Activated gamma-delta T cell treated with anti-CD3 and anti-CD28 coated beads, Interleukin-2, amount 50 U/mL, for 16 hours (primary cell): ENCODE data around the gene FBXO31.
"Not testable (repeated sequence)": the region's sequence is repeated elsewhere in the genome, so short reads cannot be mapped to it uniquely, and the experiment has no call there.

Source experiments
- DNase-seq: peaks from one replicate; pipeline ENCODE4 v3.0.0-alpha.2; 2020; ENCODE audit warnings: low read depth

FBXO31 gene

DNA sequence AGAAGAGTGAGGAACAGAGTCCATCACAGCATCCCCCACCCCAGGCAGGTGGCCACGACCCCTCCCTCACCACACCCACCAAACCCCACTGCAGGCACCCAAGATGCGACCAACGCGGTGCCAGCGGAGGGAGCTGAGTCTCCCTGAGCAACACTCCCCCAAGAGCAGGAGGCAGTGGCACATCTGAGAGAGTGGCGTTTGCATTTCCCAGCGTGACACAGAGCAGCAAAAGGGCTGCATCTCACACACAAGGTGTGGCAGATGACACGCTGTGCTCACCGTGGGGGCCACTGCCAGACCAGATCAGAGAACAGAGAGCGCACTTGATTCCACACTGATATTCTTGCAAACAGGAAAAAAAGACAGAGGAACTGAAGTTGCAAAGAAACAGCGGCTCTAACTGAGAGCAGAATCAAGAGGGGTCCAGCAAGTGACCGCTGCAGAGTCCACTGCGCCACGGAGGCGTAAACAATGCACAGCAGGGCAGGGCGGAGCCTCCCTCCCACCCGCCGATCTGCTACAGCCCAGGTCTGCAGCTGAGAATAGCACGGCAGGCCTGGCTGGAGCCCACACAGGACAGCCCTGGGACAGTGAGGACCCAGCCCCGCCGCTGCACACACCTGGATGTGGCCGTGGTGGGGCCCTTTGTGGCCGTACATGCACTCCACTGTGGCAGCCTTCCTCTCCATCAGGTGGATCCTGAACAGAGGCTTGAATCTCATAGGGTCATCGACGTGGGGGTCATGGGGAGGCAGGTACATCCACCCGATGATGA lies 40.4 kb downstream of the FBXO31 start:
- no peak for DNase-seq

DNA sequence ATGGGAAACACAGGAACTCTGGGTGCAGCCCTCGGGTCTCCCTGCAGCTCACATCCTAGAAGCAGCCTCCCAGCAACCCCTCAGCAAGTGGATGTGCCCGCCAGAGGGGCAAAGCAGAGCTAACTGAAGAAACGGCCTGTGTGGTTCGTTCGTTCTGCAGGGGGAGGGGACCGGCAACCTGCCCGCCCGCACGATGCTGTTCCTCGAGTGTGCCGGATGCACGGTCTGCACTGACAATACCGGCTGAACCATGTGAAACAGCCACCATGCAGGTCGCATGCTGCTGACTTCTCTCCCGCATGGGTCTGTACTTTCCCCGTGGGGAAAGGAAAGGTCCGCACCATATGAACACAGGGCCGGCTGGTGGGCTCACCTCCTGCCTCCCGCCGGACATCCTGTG lies 41.1 kb downstream of the FBXO31 start:
- no peak for DNase-seq

DNA sequence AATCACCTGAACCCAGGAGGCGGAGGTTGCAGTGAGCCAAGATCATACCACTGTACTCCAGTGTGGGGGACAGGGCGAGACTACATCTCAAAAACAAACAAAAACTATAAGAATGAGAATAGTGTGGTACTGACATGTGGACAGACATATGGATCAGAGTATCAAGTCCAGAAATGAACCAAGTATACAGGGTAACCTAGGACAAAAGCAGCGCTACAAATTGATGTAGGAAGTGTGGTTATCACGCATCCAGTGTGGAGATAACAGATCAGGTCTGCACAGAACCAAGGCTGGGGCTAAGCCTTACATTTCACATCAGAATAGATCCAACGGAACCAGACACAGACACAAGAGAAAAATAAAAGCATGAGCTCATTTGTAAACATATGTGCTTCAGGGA lies 43.4 kb downstream of the FBXO31 start:
- DNase-seq: no peak

DNA sequence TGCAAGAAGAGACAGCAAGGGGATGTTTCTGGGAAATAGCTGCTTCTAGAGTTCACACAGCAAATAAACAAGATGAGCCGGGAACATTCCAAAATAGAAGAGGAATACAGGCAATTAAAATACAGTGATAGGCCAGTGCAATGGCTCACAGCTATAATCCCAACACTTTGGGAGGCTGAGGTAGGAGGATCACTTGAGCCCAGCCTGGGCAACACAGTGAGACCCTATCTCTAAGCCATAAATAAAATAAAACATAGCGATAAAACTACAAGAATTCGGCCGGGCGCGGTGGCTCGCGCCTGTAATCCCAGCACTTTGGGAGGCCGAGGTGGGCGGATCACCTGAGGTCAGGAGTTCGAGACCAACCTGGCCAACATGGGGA lies 43.9 kb downstream of the FBXO31 start:
- not testable (repeated sequence) for DNase-seq

DNA sequence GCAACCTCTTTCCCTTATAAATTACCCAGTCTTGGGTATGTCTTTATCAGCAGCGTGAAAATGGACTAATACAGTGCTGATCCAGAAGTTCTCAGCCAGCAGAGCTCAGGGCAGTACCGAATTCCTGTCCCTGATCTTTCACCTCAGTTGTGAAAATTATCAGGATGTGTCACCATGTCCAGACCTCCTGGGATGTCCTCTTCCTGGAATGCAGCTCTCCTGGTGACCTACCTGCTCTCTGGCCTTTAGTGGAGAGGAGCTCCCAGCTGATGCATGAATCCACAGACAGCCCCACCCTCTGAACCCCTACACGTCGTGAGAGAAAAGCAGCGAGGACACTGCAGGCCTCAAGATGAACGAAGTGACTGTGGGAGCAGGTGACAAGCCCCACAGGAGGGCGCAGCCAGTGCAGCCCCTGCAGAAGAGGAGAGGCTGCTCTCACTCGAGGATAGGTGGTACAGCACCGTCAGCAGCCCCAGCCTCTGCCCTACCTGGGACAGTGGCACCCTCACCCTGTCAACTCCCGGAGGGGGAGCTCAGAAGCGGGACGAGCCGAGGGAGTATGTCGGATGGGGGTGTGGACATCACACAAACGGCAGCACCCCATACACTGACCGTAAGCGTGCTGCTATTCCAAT lies 44.4 kb downstream of the FBXO31 start:
- DNase-seq: no peak

DNA sequence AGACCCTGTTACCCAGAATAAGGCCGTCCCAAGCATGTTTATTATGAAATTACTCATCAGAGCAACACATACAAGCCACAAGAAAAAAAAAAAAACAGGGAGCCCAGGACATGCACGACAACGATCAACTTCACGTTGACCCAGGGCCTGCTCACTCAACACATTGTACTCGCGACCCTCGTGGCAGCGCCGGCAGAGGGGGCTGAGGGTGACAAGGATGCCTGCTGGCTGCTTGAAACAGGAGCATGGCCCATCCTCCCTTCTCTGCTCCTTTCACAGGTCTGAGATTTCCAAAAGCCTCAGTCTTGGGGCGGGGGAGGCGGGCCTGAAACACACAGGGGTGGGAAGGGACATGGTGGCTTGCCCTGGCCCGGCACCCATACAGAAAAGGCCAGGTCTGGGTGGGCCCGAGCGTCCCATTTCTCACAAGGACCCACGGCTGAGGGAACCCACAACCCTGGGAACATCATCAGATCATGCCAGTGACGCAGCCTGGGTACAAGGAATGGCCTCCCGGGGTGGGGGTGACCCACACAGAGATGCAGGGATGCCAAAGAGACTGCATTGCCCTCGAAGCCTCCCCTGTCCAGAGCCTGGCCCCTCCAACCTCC lies 45.3 kb downstream of the FBXO31 start:
- DNase-seq: no peak

DNA sequence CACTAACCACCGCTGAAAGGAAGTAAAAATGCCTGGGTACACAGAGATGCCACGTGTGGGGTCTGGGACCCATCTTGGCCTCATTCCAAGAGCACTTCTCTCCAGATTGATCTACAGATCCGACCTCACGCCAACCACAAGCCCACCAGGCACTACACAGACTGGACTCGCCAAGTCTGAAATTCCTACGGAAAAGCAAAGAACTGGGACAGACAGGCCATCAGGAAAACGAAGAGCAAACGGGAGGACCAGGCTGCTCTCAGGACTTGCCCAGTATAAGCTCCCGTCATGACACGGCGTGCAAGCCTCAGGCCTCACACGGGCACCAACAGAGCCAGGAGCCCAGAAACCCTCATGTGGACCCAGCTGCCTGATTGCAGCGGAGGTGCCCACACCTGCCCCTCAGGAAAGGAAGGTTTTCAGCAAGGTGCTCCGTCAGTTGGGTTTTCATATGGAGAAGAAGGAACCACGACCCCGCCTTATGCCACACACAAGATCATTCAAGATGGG lies 46.3 kb downstream of the FBXO31 start:
- no peak for DNase-seq

DNA sequence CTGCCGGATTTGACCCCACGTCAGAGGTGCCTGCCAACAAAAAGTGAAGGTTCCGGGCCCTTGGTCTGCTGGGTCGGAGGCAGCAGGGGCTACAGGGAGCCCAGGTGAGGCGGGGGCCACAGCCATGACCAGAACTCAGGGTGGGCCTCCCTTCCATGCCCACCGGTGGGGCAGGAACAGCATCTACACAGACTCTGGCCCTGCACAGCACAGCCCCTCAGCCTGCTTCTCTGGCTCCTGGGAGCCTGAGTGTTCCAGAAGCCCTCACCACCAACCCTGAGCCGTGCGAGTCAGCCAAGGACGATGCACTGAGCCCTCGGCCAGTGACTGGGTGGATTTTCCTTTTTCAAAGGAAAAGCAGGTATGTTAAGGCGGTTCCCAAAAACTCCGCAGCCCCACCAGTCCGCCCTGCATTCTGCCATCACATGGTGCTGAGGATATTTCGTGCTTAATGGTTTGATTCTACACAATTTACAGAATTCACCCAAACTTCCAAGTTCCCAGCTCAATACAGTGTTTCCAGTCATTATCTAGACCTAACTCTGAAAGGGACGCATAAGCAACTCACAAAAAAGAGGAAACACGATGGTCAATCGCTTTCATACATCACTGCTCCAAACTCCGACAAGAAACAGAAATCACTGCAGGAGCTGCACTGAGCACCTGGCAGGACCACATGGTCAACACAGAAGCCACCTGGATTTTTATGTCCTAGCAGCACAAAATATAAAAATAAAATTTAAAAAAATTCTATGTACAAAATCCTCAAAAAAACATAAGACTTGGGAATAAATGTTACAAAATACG lies 46.9 kb downstream of the FBXO31 start:
- DNase-seq: no peak

DNA sequence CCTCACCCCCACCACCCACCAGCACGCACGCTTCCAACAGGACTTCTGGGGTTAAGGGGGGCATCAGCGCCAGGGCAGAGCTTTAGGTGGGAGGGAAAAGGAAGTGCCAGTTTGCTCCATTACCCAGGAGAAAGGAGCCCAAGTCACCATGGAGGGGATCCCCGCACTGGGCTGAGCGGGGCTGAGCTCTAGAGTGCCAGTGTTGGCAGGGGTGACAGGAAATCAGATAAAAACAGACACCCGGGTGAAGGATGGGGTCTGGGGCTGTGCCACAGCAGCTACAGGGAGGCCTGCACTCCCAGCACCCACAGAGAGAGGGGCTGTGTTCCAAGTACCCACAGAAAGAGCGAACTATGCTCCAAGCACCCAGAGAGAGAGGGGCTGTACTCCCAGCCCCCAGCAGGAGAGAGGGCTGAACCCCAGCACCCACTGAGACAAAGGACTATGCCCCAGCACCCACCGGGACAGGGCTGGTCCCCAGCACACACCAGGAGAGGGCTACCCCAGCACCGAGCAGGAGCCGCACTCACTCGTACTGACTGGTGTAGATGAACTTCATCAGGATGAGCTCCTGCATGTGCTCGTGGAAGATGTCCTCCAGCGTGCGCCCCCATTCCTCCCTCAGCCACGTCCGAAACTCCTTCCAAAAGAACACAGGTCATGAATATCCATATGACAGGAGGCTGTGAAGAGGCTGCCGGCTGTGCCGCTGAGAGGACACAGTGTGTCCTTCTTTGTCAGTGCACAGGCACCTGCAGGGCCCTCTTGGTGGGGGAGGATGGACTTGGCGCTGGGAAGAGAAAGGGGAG lies 47.7 kb downstream of the FBXO31 start:
- no peak for DNase-seq

DNA sequence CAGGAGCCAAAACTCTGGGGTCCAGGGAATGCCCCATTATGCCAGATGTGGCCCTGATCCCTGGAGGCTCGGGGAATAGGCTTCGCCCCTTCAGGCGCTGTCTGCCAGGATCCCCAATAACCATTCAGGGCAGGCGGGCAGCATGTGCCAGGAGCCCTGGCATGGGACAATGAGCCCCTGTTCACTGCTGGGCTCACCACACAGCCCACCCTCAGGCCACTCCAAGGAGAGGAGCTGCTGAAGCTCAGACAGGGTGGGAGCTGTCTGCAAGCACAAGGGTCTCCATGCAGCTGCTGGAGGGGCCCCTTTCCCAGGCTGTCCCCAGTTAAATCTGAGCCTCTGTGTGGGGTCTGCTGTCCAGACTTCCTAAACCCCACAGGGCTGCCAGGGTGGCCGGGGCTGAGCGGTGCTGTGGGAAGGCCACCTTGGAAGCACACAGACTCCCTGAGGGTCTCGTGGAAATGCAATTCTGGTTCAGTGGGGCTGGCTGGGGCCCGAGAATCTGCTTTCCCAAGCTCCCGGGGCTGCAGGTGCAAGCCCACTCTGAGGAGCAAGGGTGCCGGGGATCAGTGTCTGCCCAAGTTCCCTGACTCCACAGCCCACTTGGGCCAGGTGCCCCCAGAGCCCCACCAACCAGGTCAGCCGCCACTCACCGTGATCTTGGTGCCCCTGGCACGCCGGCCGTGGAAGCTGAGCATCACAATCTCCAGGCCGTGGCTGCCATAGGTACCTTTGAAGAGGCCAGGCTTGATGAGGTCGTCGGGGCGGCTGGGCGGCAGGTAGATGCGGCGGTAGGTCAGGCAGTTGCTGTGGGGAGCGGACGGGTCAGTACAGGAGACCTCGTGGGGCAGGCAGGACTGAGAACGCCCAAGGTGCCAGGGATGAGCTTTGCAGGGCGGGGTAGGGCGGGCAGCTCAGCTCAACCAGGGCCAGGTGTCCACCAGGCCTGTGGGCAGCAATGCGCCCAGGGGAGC lies 48.6 kb downstream of the FBXO31 start:
- DNase-seq: no peak

DNA sequence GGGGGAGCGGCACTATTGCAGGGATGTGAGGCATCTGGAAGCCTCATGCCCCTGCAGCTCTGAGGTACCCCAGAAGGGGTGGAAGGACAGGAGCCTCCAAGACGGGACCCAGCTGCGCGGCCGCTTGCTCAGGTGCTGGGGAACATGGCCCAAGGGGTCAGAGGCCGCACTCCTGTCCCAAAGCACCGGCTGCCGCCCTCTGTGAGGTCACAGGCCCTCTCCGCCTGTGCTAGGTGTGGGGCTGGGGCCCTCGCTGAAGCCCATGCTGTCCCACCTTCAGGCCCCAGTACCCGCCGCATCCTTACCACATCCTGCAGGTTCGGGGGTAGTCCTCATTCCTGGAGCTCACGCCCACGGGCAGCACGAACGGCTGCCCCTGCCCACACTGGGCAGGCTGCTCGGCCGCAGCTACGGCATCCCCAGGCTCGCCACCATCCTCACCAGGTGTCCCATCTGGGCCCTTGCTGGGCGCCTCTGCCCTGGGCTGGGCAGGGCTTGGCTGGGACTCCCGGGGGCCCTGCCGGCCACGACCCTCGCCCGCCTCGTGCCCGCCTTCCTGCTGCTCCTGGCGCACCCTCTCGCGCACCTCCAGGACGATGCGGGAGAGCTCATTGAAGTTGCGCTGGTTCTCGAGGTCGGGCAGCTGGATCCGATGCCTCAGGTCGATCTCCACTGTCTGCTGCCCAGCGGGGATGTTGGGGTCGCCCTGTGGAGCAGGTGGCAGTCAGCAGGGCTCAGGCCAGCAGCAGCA lies 49.8 kb downstream of the FBXO31 start:
- DNase-seq: no peak

DNA sequence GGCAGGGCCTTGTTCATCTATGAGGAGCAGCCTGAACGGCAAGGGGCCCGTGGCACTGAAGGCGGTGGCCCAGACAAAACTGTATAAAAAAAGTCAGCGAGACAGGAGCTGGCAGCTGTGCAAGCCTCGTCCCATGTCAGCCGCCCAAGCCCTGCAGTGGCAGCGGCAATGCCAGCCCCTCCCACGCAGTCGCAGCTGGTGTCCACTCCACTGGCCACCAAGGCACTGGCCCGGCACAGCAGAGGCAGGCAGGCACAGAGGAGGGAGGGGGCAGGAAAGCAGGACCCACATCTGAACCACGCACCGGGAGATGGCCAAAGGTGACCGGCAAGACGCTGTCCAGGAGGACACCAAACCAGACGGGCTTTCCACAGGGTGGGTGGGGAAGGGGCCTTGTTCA lies 50.5 kb downstream of the FBXO31 start:
- DNase-seq: no peak

DNA sequence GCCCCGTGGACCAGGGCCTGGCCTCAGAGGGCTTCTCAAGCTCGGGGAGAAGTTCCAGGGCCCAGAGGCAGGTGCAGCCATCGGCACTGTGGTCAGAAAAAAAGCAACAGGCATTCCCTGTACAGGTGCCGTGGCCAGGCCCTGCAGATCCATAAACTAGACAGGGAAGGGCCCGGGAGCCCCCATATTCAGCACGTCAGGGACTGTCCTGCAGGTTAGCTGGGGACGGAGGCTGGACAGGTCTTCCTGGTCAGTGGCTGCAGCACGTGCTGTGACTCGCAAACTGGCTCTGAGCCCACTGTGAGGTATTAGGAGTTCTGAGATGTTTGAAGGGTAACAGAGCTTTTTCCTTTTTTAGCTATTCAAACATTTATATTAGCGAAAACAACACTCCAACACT lies 51.4 kb downstream of the FBXO31 start:
- DNase-seq: no peak

DNA sequence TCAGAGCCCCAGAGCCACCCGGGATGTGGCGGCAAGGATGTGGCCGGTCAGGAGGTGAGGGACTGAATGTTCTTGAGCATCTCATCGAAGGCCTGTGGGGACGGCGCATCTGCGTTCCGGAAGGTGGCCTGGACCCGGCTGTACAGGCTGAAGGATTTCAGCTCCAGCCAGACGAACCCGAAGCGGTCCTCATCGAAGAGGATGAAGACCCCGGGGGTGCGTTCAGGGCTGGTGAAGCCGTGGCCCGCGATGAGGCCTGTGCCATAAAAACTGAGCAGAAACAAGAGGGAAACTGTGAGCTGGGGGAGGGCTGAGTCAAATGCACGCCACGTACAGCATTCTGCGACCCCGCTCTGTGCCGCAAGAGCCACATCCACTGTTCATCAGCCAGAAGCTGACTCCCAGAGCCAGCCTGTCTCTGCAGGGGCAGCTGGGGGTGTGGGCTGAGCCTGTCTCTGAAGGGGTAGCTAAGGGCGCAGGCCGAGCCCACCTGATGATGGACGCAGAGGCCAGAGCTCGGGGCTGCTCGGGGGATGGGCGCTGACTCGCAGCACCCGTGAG lies 52.3 kb downstream of the FBXO31 start:
- DNase-seq: no peak

DNA sequence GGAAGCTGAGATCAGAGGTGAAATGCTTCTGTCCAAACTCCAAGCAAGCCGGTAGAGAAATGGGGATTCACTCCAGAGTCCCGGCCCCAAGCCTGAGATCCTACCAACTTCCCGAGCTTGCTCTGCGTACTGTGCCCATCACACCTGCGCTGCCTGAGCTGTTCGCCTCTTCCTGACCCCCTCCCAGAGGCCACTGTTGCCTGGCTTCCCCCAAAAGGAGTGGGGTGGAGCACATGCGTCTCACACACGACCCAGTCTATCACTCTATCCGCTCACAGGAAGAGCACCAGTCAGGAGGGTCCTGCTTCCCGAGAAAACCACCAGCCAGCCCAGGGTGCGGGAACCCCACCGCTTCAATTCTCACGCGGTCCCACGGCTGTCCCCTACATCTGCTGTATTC lies 52.9 kb downstream of the FBXO31 start:
- DNase-seq: no peak

DNA sequence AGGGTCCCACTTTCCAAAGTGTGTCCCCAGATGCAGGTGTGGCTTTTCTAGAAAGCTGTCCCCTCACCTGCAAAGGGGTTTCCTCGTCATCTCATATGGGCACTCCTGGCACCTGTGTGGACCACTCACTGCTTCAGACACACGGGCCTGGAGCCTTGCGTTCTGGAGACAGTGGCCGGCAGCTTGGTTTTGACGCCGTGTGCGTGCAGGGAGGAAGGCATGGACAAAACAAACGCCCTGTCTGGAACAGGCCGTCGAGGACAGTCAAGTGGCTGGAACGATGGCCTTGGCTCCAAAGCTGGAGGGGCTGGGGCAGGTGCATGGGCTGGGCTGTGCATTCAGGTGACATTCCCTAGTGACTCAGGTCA lies 53.3 kb downstream of the FBXO31 start:
- DNase-seq: no peak

DNA sequence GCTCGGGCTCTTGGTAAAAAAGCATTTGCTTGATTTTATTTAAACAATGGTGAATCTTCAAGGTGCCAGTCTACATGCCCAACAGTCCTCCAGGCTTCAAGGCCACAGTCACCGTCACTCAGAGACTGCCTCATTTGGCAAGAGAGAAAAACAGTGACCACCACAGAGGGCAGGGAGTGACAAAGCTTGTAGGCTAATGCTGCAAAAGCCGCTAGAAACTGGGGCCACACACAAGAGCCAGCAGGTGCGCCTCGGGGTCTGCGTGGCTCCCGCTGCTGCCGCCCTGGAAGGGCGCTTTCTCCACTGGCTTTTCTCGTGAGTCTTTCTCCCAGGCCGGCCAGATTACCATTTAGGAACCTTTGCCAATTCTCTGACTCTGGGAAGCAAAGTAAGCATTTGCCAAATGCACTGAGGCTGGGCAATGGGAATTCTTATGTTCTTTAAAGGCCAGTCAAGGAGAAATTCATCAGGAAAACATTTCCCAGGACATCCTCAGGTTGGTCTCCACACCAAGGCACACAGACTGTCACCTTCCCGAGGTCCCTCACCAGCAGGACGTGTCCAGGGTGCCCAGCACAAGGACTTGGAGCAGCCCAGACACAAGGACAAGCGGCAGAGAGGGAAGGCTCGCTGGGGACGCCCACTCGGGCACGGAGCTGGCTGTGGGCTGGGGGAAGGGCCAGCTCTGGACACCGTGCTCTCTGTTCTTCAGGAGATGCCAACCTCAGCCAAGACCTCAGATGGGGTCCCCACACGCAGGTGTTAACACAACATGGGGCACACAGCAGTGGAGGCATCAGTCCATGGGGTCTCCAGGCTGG lies 53.9 kb downstream of the FBXO31 start:
- DNase-seq: no peak

DNA sequence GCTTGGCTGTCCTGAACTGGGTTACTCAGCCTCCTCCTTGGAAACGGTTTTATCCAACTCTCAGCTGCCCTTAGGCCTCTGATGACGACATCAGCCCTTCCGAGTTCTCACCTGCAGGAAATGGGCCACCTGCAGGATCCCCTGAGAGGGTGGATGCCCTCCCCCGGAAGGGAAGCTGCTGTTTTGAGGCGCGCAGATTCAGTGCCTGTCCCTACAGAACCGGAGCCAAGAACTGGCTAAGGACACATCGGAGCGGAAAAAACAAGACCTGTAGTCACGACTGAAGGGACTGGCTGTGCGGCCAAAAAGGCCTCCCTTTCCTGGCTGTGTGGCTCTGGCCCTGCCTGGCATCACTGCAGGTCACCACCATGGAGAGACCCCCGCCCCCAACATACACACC lies 54.7 kb downstream of the FBXO31 start:
- no peak for DNase-seq
